ENCODE results near the gene ANKRD33B.

ANKRD33B gene

DNA sequence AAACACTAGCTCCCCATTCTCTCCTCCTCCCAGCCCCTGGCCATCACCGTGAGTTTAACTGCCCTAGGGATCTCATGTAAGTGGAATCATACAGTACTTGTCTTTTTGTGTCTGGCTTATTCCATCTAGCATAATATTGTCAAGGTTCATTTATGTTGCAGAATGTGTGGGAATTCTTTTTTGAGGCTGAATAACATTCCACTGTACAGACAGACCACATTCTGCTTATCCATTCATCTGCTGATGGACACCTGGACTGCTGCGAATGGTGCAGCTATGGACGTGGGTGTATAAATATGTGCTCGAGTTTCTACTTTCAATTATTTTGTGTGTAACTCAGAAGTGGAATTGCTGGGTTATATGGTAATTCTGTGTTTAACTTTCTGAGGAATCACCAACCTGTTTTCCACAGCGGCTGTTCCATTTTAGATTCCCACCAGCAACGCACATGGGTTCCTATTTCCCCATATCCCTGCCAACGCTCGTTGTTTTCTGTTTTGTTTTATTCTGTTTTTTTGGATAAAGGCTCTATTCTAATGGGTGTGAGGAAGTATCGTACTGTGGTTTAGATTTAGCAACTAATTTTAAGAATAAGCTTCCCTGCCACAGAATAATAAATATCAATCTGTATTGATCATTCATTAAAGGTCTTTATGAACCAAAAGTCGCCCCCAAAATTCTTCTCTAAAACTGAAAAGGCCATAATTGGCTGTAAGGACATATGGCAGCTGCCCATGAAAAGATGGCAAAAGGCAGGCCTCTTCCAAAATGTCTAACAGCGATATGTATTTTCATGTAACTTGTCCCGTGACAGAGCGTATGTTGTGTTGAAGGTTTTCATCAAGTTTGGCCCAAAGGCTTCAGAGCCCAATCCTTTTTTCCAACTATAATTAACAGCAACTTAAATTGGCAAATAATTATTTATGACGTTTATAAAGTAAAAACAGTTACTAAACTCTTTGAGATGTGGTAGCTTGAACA, 126.9 kb downstream of the ANKRD33B start:
- DNase-seq (ENCODE audit: low read depth in 4 of 4, low spot score in 1 of 4): no peak

DNA sequence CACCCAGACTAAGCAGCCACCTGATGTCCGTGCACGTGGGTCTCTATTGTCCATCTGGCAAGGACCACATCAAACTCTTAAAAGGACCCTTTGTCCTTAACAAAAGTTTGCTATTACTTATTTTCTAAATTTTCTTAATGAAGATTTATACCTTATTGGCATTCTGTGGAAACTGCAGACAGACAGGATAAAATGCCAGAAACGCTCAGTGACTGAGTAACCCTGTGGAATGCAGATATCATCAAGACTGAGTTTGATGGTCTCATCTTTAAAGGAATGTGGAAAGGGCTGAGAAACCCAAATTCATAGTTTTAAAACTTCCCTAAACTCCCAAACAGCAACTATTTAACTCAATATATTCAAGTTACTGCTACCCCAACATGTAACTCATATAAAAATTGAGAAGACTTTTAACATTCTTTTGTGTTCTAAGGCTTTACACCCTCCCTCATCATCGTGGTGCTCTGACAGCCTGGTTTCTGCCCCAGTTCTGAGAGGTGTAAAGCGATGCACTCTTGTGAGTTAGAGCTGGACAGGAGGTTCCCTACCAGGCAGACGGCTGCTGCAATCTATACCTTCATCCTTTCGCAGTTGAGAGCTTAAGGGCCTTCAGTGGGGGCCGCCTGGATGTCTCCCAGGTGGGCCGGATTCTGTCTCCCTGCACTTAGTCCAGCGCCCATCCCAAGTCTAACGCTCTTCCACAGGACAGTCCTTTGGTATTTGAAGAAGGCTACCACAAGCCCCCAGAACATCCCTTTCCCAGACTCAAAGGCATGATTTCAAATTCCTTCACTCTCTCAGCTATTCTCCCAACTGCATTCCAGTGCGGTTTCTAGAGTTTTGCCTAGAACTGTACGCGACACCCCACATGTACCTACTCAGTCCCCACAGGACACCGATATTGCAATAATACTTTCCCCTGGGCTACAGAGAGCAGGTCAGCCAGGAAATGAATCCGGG, 128.2 kb downstream of the ANKRD33B start:
- DNase-seq (ENCODE audit: low read depth in 4 of 4, low spot score in 1 of 4): no peak

GRCh38 chr5:10695055-10695649, 131.3 kb downstream of the ANKRD33B start:
- DNase-seq (ENCODE audit: low read depth in 4 of 4, low spot score in 1 of 4): no peak

DNA sequence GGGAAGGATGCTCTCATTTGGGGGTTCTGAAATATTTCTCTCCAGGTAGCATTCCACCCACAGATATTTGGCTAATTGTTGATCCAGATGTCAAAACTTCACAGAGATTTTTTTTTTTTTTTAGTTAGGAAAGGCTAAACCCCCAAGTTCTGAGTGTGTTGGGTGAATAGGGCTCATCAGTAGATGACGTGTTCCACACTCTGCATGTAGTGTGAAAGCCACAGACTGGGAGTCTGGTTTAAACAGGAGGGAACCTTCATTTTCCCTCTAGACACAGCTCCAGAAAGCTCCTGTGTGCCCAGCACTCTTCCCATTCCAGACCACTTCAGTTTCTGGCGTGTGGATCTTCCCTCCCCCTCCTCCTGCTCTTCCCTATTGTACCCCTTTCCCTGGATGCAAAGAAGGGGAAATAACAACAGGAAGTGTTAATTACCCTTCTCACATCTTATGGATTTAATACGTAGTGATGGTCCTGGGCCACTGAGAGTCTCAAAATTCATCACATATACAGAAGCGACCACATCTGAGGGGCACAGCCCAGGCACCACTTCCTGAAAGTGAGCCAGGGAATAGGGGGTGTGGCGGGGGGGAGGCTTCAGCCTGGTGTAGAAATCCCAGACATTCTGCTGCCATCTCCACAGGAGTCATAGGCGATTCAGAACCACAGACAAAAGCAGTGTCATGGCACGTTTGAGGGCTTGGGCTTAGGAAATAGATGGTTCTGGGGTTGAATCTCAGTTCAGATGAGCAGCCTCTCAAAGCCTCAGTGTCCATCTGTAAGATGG, 132.1 kb downstream of the ANKRD33B start:
- DNase-seq (ENCODE audit: low read depth in 4 of 4, low spot score in 1 of 4): no peak

- no peak for DNase-seq (ENCODE audit: low read depth in 4 of 4, low spot score in 1 of 4)
Measured at GRCh38 chr5:10699281-10699874, 135.5 kb downstream of the ANKRD33B start.

- DNase-seq (ENCODE audit: low read depth in 4 of 4, low spot score in 1 of 4): no peak
Measured at GRCh38 chr5:10699987-10700386, 136.1 kb downstream of the ANKRD33B start.

- no peak for DNase-seq (ENCODE audit: low read depth in 4 of 4, low spot score in 1 of 4)
Measured at GRCh38 chr5:10700516-10700915, 136.6 kb downstream of the ANKRD33B start.

DNA sequence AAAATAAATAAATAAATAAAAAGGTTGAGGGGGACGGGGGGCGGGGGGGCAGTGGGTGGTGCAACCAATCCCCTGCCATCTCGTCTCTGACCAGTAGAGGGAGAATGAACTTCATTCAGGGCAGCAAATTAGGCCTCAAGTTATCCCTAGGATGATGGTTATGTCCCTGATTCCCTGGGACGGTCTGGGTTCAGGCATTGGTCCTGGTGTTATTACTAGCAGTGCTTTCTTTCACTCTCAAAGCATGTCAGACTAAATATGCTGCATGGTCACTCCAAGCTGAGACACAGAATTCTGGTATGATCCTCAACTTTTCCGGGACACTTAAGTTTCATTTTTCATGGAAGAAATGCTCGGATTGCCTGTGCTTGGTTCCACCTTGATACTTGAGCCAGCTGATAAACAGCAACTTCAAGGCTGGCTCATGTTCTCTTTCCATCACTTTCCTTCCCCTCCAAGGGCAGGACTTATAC, 137.7 kb downstream of the ANKRD33B start:
- peak in 3 of 4 experiments; percentile 11 to 17 (median 14) for DNase-seq (ENCODE audit: low read depth in 4 of 4, low spot score in 1 of 4)

- DNase-seq (ENCODE audit: low read depth in 4 of 4, low spot score in 1 of 4): no peak
Measured at GRCh38 chr5:10702040-10702629, 138.3 kb downstream of the ANKRD33B start.

DNA sequence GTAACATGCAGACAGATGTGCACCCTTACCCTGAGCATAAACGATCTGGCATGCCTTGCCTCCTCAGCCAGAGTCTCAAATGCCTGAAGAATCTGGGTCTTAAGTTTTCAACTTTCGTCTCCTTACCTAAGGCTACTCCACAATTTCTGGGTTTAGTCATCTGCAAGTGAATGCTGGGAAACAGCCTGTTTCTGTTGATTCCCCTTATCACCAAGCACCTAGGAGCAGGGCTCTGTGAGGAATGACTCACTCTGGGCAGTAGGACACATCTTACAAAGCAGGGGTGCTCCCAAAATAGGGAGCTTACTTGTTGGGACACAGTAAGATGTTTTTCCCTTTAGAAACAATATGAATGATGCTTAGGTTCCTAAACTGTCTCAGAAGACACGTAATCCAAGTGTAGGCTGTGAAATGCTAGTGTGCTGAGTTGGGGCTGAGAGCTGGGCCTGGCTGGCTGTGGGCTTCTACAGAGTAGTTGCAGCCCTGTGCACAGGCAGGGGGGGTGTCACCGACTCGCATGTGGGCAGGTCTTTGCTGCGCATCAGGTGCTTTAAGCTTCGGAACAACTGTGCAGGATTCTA, 139.1 kb downstream of the ANKRD33B start:
- DNase-seq (ENCODE audit: low read depth in 4 of 4, low spot score in 1 of 4): no peak

- DNase-seq (ENCODE audit: low read depth in 4 of 4, low spot score in 1 of 4): no peak
Measured at GRCh38 chr5:10703676-10704075, 139.8 kb downstream of the ANKRD33B start.

- DNase-seq (ENCODE audit: low read depth in 4 of 4, low spot score in 1 of 4): no peak
Measured at GRCh38 chr5:10704949-10705621, 141.2 kb downstream of the ANKRD33B start.

DNA sequence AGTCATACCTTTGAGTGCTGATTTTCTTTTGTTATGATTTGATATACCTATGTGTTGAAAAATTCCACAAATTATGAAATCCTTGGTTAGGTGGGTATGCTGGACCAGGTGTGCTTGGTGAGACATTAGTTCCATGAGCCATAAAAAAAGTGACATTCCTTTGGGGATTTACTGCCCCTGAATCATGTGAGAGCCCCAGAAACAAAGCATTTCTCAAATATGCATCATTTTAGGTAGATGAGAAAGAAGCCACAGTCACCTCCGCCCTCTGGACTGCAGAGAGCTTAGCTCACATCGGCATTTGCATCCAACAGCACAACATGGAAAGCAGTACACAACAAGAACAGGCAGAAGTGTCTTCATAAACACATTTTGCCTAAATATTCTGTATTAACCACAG, 141.9 kb downstream of the ANKRD33B start:
- DNase-seq (ENCODE audit: low read depth in 4 of 4, low spot score in 1 of 4): no peak

GRCh38 chr5:10706326-10706725, 142.5 kb downstream of the ANKRD33B start:
- no peak for DNase-seq (ENCODE audit: low read depth in 4 of 4, low spot score in 1 of 4)
